ENCODE measurements around the gene SMIM44.
"Not testable (repeated sequence)": the region's sequence is repeated elsewhere in the genome, so short reads cannot be mapped to it uniquely, and the experiment has no call there.

Gene SMIM44

DNA sequence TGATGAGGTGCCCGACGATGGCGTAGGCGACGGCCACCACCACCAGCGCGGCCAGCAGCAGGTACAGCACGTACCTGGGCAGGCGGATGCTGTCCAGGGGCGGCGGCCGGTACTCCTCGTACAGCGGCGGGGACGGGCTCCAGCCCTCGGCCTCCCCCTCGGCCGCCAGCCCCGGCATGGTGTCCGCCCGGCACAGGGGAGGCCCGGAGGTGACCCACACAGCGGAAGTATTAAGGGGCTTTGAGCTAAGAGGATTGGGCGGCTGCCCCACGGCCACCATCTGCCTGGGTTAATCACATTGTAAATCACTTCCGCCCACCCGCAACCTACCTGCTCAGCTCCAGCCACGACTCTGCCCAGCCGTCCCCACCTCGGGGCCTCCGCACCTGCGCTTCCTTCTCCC is at the start of gene SMIM44:
Gene SMIM44, minus strand, starts transcription at position 216 of the 403 bp plus-strand sequence. Its CDS starts 38 bp downstream, at position 178.
- no peak for TF ChIP-seq Cebpa-rat (IDR thresholded peaks at IDR 0.05)
- Histone ChIP-seq H3K9me3 (replicated peaks in 1 of 11) (no peaks in the 10 kb centered on the region), H3K4me1 (peaks cover 8 to 32% (median 25%) of the 10 kb centered on the region in 10 experiments; a peak in 18 of 20 replicates), H3K9ac (no peak within 1 kb of the TSS), H3K36me3 (peaks cover 0 to 15% (median 5%) of the 10 kb centered on the region in 11 experiments; a peak in 8 of 22 replicates), H4K20me1 (no peaks in the 10 kb centered on the region), H3K27me3 (peaks cover 0 to 9% (median 0%) of the 10 kb centered on the region in 11 experiments; a peak in 2 of 22 replicates), H3K4me2 (no peak within 1 kb of the TSS), H3K4me3 (no peak within 1 kb of the TSS), H3K27ac (no peak within 1 kb of the TSS)

DNA sequence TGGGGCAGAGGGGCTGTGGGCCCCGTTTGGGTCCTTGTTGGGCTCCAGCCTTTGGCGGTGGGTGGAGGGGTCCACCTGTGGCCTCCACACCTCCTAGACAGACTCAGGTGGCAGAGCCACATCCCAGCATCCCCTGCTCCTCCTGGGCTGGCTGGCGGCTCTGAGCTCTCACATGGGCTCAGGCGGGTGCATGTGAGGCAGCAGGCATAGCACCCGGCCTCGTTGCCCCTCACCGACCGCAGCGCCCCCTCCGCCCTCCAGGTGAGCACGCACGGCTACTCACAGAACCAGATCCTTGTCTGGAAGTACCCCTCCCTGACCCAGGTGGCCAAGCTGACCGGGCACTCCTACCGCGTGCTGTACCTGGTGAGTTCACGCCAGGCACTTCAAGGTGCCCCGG is 49.8 kb upstream of the SMIM44 start:
- Histone ChIP-seq H3K9me3 (replicated peaks in 1 of 11) (no peaks in the 10 kb centered on the region), H3K4me2 (peak overlapping the region in 5 of 11 experiments; percentile 62 to 88 (median 86); a peak in 4 of 22 replicates), H4K20me1 (peaks cover 56 to 93% (median 75%) of the 10 kb centered on the region in 11 experiments; a peak in 21 of 22 replicates), H3K4me3 (no peak overlapping the region), H3K27me3 (no peaks in the 10 kb centered on the region), H3K9ac (0 out of 22 replicates have a peak overlapping the region, but pooled peaks of 1 of the 11 experiments have one; percentile 2), H3K36me3 (peaks cover 53 to 71% (median 60%) of the 10 kb centered on the region in 11 experiments), H3K4me1 (peaks cover 14 to 53% (median 49%) of the 10 kb centered on the region in 10 experiments; a peak in 19 of 20 replicates), H3K27ac (no peak overlapping the region)
- TF ChIP-seq Cebpa-rat (IDR thresholded peaks at IDR 0.05), result no peak

GRCh38 chr19:3532154-3532786 is 49.0 kb upstream of the SMIM44 start:
- no peak for TF ChIP-seq Cebpa-rat (IDR thresholded peaks at IDR 0.05)
- Histone ChIP-seq H3K4me3 (no peak overlapping the region), H3K9me3 (replicated peaks in 1 of 11) (no peaks in the 10 kb centered on the region), H3K36me3 (peaks cover 56 to 74% (median 64%) of the 10 kb centered on the region in 11 experiments), H4K20me1 (peaks cover 52 to 92% (median 71%) of the 10 kb centered on the region in 11 experiments; a peak in 21 of 22 replicates), H3K27me3 (no peaks in the 10 kb centered on the region), H3K4me1 (peaks cover 12 to 45% (median 42%) of the 10 kb centered on the region in 10 experiments; a peak in 19 of 20 replicates), H3K27ac (no peak overlapping the region), H3K9ac (no peak overlapping the region), H3K4me2 (no peak overlapping the region)

GRCh38 chr19:3531716-3532115 is 48.5 kb upstream of the SMIM44 start:
- peaks cover 62 to 80% (median 70%) of the 10 kb centered on the region in 11 experiments for H3K36me3 ChIP-seq

DNA sequence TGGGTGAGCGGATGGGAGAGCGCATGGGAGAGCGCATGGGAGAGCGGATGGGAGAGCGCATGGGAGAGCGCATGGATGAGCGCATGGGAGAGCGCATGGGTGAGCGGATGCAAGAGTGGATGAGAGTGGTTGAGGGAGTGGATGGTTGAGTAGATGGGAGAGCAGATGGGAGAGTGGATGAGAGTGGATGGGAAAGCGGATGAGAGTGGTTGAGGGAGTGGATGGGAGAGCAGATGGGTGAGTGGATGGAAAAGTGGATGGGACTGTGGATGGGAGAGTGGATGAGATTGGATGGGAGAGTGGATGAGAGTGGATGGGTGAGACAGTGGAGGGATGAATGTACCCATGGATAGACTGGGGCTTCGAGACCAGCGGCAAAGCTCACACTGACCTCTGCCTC is 47.1 kb upstream of the SMIM44 start:
- H3K27ac ChIP-seq, result no peak overlapping the region

More at GRCh38 chr19:3531716-3532115, 48.5 kb upstream of the SMIM44 start:
- Histone ChIP-seq H3K27ac (no peak overlapping the region), H3K4me2 (no peak overlapping the region), H3K9me3 (replicated peaks in 1 of 11) (no peaks in the 10 kb centered on the region), H4K20me1 (peaks cover 50 to 92% (median 70%) of the 10 kb centered on the region in 11 experiments; a peak in 21 of 22 replicates), H3K9ac (no peak overlapping the region), H3K4me1 (peaks cover 8 to 39% (median 36%) of the 10 kb centered on the region in 10 experiments; a peak in 19 of 20 replicates), H3K27me3 (no peaks in the 10 kb centered on the region), H3K4me3 (no peak overlapping the region)
- no peak for TF ChIP-seq Cebpa-rat (IDR thresholded peaks at IDR 0.05)

DNA sequence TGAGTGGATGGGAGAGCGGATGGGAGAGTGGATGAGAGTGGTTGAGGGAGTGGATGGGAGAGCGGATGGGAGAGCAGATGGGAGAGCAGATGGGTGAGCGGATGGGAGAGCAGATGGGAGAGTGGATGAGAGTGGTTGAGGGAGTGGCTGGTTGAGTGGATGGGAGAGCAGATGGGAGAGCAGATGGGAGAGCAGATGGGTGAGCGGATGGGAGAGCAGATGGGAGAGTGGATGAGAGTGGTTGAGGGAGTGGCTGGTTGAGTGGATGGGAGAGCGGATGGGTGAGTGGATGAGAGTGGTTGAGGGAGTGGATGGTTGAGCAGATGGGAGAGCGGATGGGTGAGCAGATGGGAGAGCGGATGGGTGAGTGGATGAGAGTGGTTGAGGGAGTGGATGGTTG is 46.1 kb upstream of the SMIM44 start:
- H3K4me3 ChIP-seq; H3K27ac ChIP-seq; H3K9me3 ChIP-seq (replicated peaks in 1 of 11); H3K27me3 ChIP-seq; H3K9ac ChIP-seq; H3K4me2 ChIP-seq: not testable (repeated sequence)
- H4K20me1 ChIP-seq, result peaks cover 44 to 92% (median 62%) of the 10 kb centered on the region in 11 experiments; a peak in 21 of 22 replicates
- peaks cover 0 to 32% (median 23%) of the 10 kb centered on the region in 10 experiments; a peak in 16 of 20 replicates for H3K4me1 ChIP-seq
- H3K36me3 ChIP-seq, result peaks cover 71 to 79% (median 76%) of the 10 kb centered on the region in 11 experiments

More for the DNA sequence above, 47.1 kb upstream of the SMIM44 start:
- no peak for TF ChIP-seq Cebpa-rat (IDR thresholded peaks at IDR 0.05)
- Histone ChIP-seq H3K36me3 (peaks cover 68 to 81% (median 77%) of the 10 kb centered on the region in 11 experiments), H3K9me3 (replicated peaks in 1 of 11) (no peaks in the 10 kb centered on the region), H3K4me3 (no peak overlapping the region), H4K20me1 (peaks cover 45 to 92% (median 63%) of the 10 kb centered on the region in 11 experiments; a peak in 21 of 22 replicates), H3K9ac (no peak overlapping the region), H3K4me1 (peaks cover 0 to 32% (median 28%) of the 10 kb centered on the region in 10 experiments; a peak in 18 of 20 replicates), H3K4me2 (no peak overlapping the region), H3K27me3 (no peaks in the 10 kb centered on the region)

- no peaks in the 10 kb centered on the region for H3K27me3 ChIP-seq
- H3K4me3 ChIP-seq, result no peak overlapping the region
- no peak overlapping the region for H3K4me2 ChIP-seq
- H3K4me1 ChIP-seq, result peaks cover 0 to 28% (median 17%) of the 10 kb centered on the region in 10 experiments; a peak in 14 of 20 replicates
- peaks cover 44 to 92% (median 62%) of the 10 kb centered on the region in 11 experiments for H4K20me1 ChIP-seq
- no peak overlapping the region for H3K9ac ChIP-seq
- no peak for TF ChIP-seq Cebpa-rat (IDR thresholded peaks at IDR 0.05)
- peaks cover 71 to 79% (median 76%) of the 10 kb centered on the region in 11 experiments for H3K36me3 ChIP-seq
- no peaks in the 10 kb centered on the region for H3K9me3 ChIP-seq (replicated peaks in 1 of 11)
- no peak overlapping the region for H3K27ac ChIP-seq
Measured at GRCh38 chr19:3528539-3529211, 45.4 kb upstream of the SMIM44 start.

GRCh38 chr19:3528080-3528479 is 44.8 kb upstream of the SMIM44 start:
- Histone ChIP-seq H3K9ac (no peak overlapping the region), H4K20me1 (peaks cover 44 to 92% (median 62%) of the 10 kb centered on the region in 11 experiments), H3K27ac (no peak overlapping the region), H3K4me1 (peaks cover 0 to 22% (median 11%) of the 10 kb centered on the region in 10 experiments; a peak in 12 of 20 replicates), H3K9me3 (replicated peaks in 1 of 11) (no peaks in the 10 kb centered on the region), H3K4me3 (no peak overlapping the region), H3K36me3 (peaks cover 71 to 79% (median 76%) of the 10 kb centered on the region in 11 experiments), H3K27me3 (no peaks in the 10 kb centered on the region), H3K4me2 (no peak overlapping the region)
- TF ChIP-seq Cebpa-rat (IDR thresholded peaks at IDR 0.05), result no peak
